ENCODE results near the gene NEK10. TPM values are rescaled to one million over a fixed set of nuclear protein-coding genes. Genes with fewer than 3 reads are reported as not detected.

The NEK10 gene
- total RNA-seq, 2 experiments from 2014 or later: 0.29 to 0.58 TPM

DNA sequence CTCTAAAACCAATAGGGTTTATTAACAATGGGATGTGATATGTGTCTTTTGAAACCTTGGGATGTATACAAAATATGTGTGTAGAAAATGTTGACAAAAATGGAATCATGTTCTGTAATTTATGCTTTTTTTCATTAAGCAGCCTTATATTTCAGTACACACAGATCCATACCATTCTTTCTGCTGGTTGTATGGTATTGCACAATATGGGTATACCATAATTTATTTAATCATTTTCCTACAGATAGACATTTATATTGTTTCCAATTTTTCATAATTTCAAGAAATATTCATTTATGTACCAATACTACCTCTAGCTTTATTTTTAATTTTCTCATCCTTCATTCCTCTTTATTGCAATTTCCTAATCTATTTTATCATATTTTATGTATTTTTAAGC, 83.5 kb downstream of the NEK10 start:
- ChIA-PET POLR2A (no interaction called here), CTCF (no interaction called here)

DNA sequence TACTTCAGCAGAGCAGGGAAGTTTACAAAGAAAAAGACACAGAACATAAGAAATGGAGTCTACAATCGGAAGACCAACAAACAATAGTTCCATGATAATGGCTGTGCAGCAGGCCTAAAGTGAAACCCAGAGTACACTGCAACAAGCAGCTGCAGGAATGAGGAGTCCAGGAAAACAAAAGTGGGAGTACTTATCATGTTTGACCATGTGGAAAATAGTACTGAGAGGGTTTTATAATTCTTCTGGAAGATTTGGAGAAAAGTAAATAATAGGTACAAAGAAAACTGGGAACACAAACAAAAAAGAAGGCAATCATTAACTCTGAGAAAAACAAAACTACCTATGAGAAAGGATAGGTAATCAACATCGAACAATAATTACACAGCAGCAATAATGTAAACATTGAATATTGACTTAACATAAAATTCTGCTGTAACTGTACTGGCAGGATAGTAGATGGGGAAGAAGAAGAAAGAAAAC, 87.5 kb downstream of the NEK10 start:
- ChIA-PET CTCF (no interaction called here), POLR2A (no interaction called here)
- no peaks in the 10 kb centered on the region for H3K9me3 Mint-ChIP-seq
- ATAC-seq (no peak), DNase-seq (no peak)
- TF ChIP-seq, protein P1, sequence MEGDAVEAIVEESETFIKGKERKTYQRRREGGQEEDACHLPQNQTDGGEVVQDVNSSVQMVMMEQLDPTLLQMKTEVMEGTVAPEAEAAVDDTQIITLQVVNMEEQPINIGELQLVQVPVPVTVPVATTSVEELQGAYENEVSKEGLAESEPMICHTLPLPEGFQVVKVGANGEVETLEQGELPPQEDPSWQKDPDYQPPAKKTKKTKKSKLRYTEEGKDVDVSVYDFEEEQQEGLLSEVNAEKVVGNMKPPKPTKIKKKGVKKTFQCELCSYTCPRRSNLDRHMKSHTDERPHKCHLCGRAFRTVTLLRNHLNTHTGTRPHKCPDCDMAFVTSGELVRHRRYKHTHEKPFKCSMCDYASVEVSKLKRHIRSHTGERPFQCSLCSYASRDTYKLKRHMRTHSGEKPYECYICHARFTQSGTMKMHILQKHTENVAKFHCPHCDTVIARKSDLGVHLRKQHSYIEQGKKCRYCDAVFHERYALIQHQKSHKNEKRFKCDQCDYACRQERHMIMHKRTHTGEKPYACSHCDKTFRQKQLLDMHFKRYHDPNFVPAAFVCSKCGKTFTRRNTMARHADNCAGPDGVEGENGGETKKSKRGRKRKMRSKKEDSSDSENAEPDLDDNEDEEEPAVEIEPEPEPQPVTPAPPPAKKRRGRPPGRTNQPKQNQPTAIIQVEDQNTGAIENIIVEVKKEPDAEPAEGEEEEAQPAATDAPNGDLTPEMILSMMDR (IDR thresholded peaks at IDR 0.05): no peak
- H3K36me3 Mint-ChIP-seq (ENCODE audit: low read depth): no peaks in the 10 kb centered on the region
- H3K4me3 Mint-ChIP-seq: no peak overlapping the region
- intact Hi-C loops (cut with micrococcal nuclease): no loop called here
- no peaks in the 10 kb centered on the region for H3K4me1 Mint-ChIP-seq (ENCODE audit: low read depth)
- no peaks in the 10 kb centered on the region for H3K27me3 Mint-ChIP-seq
- no peak overlapping the region for H3K27ac Mint-ChIP-seq

More for the DNA sequence above, 83.5 kb downstream of the NEK10 start:
- H3K36me3 Mint-ChIP-seq (ENCODE audit: low read depth): no peaks in the 10 kb centered on the region
- no peaks in the 10 kb centered on the region for H3K9me3 Mint-ChIP-seq
- no peak for ATAC-seq
- DNase-seq: no peak
- TF ChIP-seq, protein P1 (IDR thresholded peaks at IDR 0.05): no peak
- no peak overlapping the region for H3K4me3 Mint-ChIP-seq
- intact Hi-C loops (cut with micrococcal nuclease): no loop called here
- no peaks in the 10 kb centered on the region for H3K27me3 Mint-ChIP-seq
- H3K27ac Mint-ChIP-seq: no peak overlapping the region
- H3K4me1 Mint-ChIP-seq (ENCODE audit: low read depth): no peaks in the 10 kb centered on the region

DNA sequence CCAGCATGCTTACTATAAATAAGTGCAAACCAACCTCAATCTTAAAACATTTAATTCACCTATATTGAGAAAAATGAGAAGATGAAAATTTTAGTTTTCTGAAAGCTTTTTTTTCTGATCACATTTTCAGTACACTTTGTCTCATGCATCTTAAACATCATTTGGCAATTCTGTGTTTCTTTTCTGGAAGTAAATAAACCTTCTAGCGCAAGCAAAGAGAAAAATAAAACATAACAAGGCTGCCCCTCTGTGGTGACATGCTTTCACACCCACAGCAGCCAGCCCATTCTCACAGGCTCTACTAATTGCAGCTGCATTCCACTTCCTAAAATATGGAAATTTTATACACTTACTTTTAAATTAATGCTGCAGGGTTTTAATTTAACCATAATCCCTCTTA, 90.1 kb downstream of the NEK10 start:
- DNase-seq (no peak), ATAC-seq (no peak)
- Mint-ChIP-seq H3K4me1 (ENCODE audit: low read depth) (no peaks in the 10 kb centered on the region), H3K27me3 (no peaks in the 10 kb centered on the region), H3K9me3 (no peaks in the 10 kb centered on the region), H3K27ac (no peak overlapping the region), H3K36me3 (ENCODE audit: low read depth) (no peaks in the 10 kb centered on the region), H3K4me3 (no peak overlapping the region)
- ChIA-PET POLR2A (no interaction called here), CTCF (no interaction called here)
- TF ChIP-seq, protein P1 (IDR thresholded peaks at IDR 0.05): no peak
- intact Hi-C loops (cut with micrococcal nuclease): no loop called here

DNA sequence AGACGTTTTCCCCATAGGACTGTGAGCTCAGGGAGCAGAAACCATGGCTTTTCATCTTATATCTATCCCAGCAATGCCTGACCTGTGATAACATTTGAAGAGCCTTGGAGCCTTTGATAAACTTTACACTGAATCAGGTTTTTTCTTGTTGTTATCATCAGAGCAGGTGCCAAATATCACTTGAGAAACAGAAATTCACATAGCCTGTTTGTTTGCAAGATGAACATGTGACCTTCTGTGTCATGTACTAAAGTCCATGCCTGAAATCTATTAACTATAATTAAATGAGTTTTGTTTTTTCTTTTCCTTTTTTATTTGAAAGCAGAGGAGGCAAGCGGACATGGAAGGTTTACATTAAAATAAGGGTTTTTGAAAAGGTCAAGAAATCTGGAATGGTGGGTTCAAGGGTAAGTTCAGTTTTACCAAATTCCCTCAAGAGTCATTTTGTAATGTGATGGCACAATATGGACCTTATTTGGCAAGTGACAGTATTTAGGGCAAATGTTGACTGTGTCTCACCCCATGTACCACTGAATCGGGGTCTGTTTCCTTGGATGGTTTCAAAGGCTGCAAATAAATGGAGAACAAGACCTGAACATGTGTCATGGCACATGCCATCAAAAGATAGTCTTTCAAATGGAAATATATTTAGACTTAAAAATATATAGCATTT, 90.7 kb downstream of the NEK10 start:
- intact Hi-C loops (cut with micrococcal nuclease): no loop called here
- DNase-seq (no peak), ATAC-seq (no peak)
- TF ChIP-seq, protein P1 (IDR thresholded peaks at IDR 0.05): no peak
- POLR2A ChIA-PET: no interaction called here
- H3K36me3 Mint-ChIP-seq (ENCODE audit: low read depth): no peaks in the 10 kb centered on the region
- H3K9me3 Mint-ChIP-seq: no peaks in the 10 kb centered on the region
- H3K4me1 Mint-ChIP-seq (ENCODE audit: low read depth): no peaks in the 10 kb centered on the region
- no peaks in the 10 kb centered on the region for H3K27me3 Mint-ChIP-seq
- CTCF ChIA-PET: no interaction called here
- no peak overlapping the region for H3K27ac Mint-ChIP-seq
- no peak overlapping the region for H3K4me3 Mint-ChIP-seq

DNA sequence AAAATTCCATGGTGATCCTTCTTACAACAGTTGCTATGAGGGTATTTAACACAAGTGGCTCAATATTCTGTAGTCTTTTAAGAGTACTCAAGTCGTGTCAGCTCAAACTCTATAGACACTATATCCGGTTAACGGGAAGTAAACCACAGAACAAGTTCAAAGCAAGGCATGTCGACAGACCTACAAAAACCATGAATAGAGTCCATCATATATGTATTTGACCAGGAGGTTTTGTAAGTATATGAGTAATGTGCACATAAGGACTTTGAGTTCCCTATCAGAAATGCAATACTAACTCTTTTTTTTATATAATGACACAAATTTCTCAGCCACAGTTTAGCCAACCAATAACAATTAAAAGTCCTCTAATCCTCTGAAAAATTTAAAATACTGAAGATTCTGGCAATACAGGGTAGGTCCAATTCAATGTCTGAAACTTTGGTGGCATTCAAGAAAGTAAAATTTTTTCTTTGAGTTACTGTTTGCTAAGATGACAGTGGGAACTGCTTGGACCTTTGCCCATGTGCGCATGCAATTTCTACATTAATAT, 93.7 kb downstream of the NEK10 start:
- no peaks in the 10 kb centered on the region for H3K9me3 Mint-ChIP-seq
- peaks cover 1% of the 10 kb centered on the region for H3K27me3 Mint-ChIP-seq
- no peak overlapping the region for H3K4me3 Mint-ChIP-seq
- no peak overlapping the region for H3K27ac Mint-ChIP-seq
- no peaks in the 10 kb centered on the region for H3K36me3 Mint-ChIP-seq (ENCODE audit: low read depth)
- ChIA-PET POLR2A (no interaction called here), CTCF (no interaction called here)
- no peak for ATAC-seq
- intact Hi-C loops (cut with micrococcal nuclease): no loop called here
- H3K4me1 Mint-ChIP-seq (ENCODE audit: low read depth): no peaks in the 10 kb centered on the region
- DNase-seq: no peak
- TF ChIP-seq, protein P1 (IDR thresholded peaks at IDR 0.05): no peak

All from activated CD8-positive, alpha-beta T cell treated with anti-CD3 and anti-CD28 coated beads for 36 hours (primary cell).